Neutrophil (primary cell): ENCODE measurements around the gene WDR6.

Source experiments
- H3K27ac ChIP-seq: fragments of 200-600 bp; sonication (generic); 2 replicates; pipeline ENCODE4 v1.5.1; 2016; ENCODE audit warnings: mild to moderate bottlenecking, moderate library complexity
- H3K27me3 ChIP-seq: fragments of 200-600 bp; sonication (generic); 2 replicates; pipeline ENCODE4 v1.6.0; 2016; ENCODE audit warnings: mild to moderate bottlenecking
- H3K36me3 ChIP-seq: fragments of 200-600 bp; sonication (generic); 2 replicates; pipeline ENCODE4 v1.5.1; 2017
- H3K4me1 ChIP-seq, 2 experiments: fragments of 200-600 bp in 1 of 2; sonication (generic) in 1 of 2; 1 replicate in 1 of 2; 2 replicates in 1 of 2; pipeline versions ENCODE4 v1.5.1 to v1.6.1; 2013 to 2016; ENCODE audit warnings: low read depth in 1 of 2, low read length in 1 of 2, mild to moderate bottlenecking in 1 of 2, moderate library complexity in 1 of 2; ENCODE audit not compliant: control insufficient read depth in 1 of 2, insufficient read depth in 1 of 2
- H3K4me3 ChIP-seq, 2 experiments: fragments of 200-600 bp in 1 of 2; sonication (generic) in 1 of 2; 1 replicate in 1 of 2; 2 replicates in 1 of 2; pipeline ENCODE4 v1.5.1; 2013 to 2016; ENCODE audit warnings: low read depth in 1 of 2, low read length in 1 of 2, mild to moderate bottlenecking in 1 of 2, moderate library complexity in 1 of 2
- H3K9me3 ChIP-seq: fragments of 200-600 bp; sonication (generic); 2 replicates; pipeline ENCODE4 v1.5.1; 2016
- TF ChIP-seq, protein P1 (sequence below): fragments of 200-600 bp; sonication (generic); IDR thresholded peaks from 2 replicates; pipeline ENCODE4 v1.5.1; 2016; ENCODE audit warnings: antibody characterized with exemption

WDR6 gene

DNA sequence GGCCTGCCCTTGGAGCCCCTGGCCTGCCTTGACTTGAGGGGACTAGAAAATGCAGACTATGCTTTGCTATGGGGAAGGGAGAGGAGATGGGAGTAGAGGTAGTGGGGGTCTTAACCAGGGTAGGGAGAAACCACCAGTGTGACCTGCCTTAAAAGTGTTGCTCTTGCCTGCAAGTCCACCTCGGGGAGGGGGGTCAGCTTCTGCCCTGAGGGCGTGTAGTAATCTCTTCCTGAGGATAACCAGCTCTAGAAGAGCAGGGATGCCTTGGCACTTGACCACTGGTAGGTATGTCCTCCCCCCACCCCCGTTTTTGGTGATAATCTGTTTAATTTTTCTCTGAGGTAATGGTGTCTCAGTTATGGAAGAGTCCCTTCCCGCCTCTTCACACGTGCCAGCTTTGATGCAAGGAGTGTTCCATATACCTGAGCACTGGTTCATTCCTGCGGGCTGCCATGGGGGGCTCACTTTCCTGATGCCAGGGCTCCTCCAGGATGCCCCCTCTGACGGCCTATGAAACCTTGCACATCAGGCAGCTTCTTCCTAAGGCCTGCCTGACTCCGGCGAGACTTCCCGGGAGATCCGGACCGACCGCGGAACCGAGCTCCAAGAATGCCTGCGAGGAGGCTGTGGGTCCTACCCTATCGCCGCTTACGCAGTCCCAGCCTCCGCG is 17.9 kb upstream of the WDR6 start:
- no peaks in the 10 kb centered on the region for H3K27me3 ChIP-seq
- H3K27ac ChIP-seq = peak overlapping the region; percentile 73
- TF ChIP-seq, protein P1, sequence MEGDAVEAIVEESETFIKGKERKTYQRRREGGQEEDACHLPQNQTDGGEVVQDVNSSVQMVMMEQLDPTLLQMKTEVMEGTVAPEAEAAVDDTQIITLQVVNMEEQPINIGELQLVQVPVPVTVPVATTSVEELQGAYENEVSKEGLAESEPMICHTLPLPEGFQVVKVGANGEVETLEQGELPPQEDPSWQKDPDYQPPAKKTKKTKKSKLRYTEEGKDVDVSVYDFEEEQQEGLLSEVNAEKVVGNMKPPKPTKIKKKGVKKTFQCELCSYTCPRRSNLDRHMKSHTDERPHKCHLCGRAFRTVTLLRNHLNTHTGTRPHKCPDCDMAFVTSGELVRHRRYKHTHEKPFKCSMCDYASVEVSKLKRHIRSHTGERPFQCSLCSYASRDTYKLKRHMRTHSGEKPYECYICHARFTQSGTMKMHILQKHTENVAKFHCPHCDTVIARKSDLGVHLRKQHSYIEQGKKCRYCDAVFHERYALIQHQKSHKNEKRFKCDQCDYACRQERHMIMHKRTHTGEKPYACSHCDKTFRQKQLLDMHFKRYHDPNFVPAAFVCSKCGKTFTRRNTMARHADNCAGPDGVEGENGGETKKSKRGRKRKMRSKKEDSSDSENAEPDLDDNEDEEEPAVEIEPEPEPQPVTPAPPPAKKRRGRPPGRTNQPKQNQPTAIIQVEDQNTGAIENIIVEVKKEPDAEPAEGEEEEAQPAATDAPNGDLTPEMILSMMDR = no peak
- peaks cover 15% of the 10 kb centered on the region for H3K36me3 ChIP-seq
- peak overlapping the region; percentile 87 to 91 for H3K4me3 ChIP-seq
- H3K9me3 ChIP-seq = no peaks in the 10 kb centered on the region
- H3K4me1 ChIP-seq = peaks cover 23% of the 10 kb centered on the region in 2 experiments

DNA sequence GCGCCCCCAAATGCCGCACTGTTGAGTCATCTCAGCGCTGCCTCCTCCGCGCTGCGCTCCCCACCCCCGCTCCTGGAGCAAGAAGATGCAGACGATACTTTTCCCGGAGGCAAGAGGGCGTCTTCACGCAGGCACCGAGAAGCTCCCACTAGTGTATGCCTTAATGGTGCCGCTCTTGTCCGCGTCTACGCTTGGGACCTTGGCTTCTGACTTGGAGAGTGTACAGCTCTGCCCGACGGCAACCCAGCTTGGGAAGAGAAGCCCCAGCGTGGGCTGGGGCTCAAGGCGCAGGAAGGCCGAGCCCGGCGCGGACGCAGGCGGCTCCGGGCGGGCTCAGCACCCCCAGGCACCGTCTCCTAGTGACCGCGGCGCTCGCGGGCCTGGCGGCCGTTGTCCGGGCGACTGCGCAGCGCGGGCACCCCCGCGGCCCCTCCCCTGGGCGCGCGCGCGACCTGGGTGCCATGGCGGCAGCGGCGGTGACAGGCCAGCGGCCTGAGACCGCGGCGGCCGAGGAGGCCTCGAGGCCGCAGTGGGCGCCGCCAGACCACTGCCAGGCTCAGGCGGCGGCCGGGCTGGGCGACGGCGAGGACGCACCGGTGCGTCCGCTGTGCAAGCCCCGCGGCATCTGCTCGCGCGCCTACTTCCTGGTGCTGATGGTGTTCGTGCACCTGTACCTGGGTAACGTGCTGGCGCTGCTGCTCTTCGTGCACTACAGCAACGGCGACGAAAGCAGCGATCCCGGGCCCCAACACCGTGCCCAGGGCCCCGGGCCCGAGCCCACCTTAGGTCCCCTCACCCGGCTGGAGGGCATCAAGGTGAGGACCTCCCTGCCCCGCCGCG is 17.2 kb upstream of the WDR6 start, which contains the start of gene P4HTM:
TSS of gene P4HTM (plus strand) at position 446 of the 840 bp plus-strand sequence. CDS start at position 462, 16 bp downstream.
- H3K9me3 ChIP-seq = no peaks in the 10 kb centered on the region
- H3K4me1 ChIP-seq = peaks cover 23% of the 10 kb centered on the region in 2 experiments
- no peaks in the 10 kb centered on the region for H3K27me3 ChIP-seq
- peak within 1 kb of the TSS; percentile 87 to 91 for H3K4me3 ChIP-seq
- TF ChIP-seq, protein P1 = peak; percentile 38
- H3K27ac ChIP-seq = peak within 1 kb of the TSS; percentile 73
- H3K36me3 ChIP-seq = peaks cover 10% of the 10 kb centered on the region

DNA sequence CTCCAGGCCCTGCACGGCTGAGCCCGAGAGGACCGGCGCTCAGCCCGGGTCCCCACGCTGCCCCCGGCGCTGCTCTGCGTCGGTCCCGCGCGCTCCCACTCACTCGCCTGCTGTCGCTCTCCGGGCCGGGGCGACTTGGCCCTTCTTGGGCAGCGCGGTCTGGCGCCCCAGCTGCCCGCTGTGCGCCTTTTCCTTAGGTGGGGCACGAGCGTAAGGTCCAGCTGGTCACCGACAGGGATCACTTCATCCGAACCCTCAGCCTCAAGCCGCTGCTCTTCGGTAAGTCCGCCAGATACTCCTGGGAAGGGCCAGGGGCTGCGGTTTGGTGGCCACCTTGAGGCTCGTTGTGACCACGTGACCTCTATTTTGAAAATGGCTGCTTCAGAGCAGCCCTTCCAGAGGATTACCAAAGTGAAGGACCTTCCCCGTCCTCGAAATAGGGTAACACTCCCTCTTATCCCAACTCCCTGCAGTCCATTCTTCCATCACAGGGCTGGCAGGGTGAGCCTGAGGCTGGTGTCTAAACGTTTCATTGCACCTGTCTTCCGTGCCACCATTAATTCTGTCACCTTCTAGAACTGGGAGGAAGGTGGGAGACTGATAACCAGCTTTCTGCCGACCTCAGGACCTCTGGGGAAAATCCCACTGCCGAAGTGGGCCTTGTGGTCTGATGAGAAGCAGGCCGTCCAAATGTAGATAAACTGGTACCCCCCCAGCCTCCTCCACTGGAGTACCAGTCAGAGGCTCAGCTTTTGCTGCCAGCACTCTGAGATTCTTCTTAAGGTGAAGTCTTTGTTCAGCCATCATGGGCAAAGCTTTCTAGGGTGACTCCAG is 16.3 kb upstream of the WDR6 start:
- TF ChIP-seq, protein P1 = no peak
- H3K27me3 ChIP-seq = no peaks in the 10 kb centered on the region
- no peaks in the 10 kb centered on the region for H3K9me3 ChIP-seq
- H3K36me3 ChIP-seq = peaks cover 1% of the 10 kb centered on the region
- peak overlapping the region; percentile 87 to 91 for H3K4me3 ChIP-seq
- H3K27ac ChIP-seq = peak overlapping the region; percentile 73
- H3K4me1 ChIP-seq = peaks cover 23% of the 10 kb centered on the region in 2 experiments

DNA sequence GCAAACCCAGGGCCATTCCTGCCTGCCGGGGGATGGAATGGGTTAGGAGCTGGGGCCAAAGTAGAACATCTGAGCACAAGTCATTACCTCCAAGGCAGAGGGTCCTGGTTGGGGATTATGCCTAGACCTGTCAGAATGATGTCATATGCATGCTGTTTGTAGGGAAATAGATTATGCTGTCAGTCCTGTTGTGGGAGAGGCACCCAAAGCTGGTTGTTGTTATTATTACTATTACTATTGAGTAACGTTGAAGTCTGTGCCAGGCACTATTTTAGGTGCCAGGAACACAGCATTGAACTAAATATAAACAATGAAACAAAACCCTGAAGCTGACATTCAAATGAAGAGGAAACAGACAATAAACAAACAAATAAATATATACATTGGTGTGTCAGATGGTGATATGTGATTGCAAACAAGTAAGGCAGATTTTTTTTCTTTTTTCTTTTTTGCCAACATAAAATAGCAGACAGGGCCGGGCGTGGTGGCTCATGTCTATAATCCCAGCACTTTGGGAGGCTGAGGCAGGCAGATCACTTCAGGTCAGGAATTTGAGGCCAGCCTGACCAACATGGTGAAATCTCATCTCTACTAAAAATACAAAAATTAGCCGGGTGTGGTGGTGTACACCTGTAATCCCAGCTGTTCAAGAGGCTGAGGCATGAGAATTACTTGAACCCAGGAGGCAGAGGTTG is 15.2 kb upstream of the WDR6 start:
- H3K27ac ChIP-seq = no peak overlapping the region
- H3K4me1 ChIP-seq = peaks cover 23% of the 10 kb centered on the region in 2 experiments
- TF ChIP-seq, protein P1 = no peak
- H3K4me3 ChIP-seq = no peak overlapping the region
- H3K27me3 ChIP-seq = no peaks in the 10 kb centered on the region
- no peaks in the 10 kb centered on the region for H3K9me3 ChIP-seq
- H3K36me3 ChIP-seq = no peaks in the 10 kb centered on the region

DNA sequence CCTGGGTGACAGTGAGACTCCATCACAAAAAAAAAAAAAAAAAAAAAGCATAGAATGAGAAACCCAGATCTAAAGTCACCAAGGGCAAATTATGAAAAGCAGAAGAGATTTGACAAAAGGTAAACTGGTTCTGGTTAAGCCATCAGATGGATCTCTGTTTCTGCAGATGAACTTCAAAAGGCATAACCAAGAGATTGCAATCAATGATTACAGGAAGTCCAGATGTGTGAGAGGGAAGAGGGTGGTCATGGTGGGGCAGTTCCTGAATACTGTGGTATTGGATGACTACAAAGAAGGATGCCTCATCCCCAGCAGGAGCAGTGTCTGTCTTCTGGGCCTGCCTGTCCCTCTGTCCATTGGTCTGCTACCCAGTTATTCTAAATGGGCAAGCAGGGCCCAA is 13.4 kb upstream of the WDR6 start:
- no peak overlapping the region for H3K27ac ChIP-seq
- H3K4me1 ChIP-seq = peaks cover 22 to 23% of the 10 kb centered on the region in 2 experiments
- TF ChIP-seq, protein P1 = no peak
- no peak overlapping the region for H3K4me3 ChIP-seq
- no peaks in the 10 kb centered on the region for H3K27me3 ChIP-seq
- H3K36me3 ChIP-seq = no peaks in the 10 kb centered on the region
- no peaks in the 10 kb centered on the region for H3K9me3 ChIP-seq
